GM18508 (cell line): Measurements from ENCODE around the gene MEPCE.
"Not testable (repeated sequence)": the region's sequence is repeated elsewhere in the genome, so short reads cannot be mapped to it uniquely, and the experiment has no call there.

Experiments used
- ATAC-seq: cut with Tn5 transposase; IDR thresholded peaks from one replicate; pipeline ENCODE4 v1.9.1; 2021; ENCODE audit warnings: moderate number of reproducible peaks; ENCODE audit not compliant: insufficient read depth, unreplicated experiment

Gene MEPCE

DNA sequence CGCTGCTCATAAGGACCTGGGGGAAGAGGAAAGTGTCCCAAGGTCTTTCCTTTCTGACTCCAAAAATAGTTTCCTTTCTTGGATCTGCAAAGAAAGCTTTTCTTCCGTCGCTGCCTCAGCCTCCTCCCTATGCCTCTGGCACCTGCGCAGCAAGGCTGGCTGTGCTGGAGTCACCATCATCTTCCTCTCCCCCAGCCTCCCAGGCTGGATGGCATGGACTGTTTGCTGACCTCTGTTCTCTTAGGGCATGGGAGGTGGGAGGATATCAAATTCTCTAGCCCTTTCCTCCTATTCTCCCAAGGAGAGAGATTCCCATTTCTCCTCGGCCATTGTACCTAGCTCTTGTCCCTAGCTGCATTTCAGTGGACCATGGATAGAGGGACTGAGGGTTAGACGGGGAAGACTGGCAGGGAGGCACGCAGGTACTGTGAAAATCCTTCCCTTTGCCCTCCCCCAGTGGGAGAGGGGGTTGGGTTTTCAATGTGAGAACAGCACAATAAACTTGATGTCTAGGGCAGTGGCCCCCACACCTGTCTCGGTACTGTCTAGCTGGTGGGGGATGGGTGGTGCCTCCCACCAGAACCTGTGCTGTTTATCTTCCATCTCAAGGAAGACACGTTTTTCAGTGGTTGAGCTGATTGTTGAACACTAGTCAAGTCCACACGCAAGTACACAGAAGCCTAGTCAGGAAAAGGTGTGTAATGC is 4.1 kb downstream of the MEPCE start:
- no peak for ATAC-seq

GRCh38 chr7:100434297-100435144 is 4.9 kb downstream of the MEPCE start:
- ATAC-seq = no peak

DNA sequence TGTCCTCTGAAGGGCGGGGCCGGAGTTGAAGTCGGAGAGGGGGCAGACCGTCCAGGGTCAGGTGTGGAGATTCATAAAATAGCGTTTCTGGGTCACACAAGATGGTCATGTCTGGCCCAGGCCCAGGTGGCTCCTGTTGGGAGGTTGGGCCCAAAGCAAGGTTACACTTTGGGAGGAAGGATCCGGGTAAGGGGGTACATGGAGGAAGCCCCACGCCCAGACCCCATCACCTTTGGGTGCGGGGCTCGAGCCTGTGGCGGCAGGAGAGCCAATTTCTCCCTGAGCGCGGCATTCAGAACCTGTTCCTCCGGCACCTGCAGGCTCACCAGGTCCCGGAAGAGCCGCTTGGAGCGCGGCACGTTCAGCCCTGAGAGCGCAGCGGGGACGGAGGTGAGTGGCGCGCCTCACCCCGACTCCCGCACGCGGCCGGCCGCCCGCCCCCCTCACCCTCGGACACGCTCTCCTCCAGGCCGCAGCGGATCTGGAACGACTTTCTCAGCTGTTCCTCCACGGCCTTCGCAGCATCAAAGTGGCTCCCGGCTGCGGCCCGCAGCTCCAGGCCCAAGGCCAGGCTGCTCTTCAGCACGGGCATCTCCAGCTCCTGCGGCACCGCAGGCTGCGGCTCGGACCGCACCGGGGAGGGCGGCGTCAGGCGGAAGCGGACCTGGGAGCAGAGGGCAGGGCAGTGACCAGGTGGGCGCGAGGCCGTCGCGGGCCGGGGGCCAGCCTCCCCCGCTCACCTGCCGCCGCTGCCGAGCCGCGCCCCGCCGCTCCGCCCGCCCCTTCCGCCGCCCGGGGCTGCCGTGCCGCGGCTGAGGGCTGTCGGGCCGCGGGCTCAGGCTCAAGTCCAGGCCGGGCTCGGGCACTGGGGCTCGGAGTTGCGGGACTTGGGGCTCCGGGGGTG is 6.0 kb downstream of the MEPCE start:
- ATAC-seq = no peak

GRCh38 chr7:100437150-100438100 is 7.8 kb downstream of the MEPCE start:
- ATAC-seq = no peak

DNA sequence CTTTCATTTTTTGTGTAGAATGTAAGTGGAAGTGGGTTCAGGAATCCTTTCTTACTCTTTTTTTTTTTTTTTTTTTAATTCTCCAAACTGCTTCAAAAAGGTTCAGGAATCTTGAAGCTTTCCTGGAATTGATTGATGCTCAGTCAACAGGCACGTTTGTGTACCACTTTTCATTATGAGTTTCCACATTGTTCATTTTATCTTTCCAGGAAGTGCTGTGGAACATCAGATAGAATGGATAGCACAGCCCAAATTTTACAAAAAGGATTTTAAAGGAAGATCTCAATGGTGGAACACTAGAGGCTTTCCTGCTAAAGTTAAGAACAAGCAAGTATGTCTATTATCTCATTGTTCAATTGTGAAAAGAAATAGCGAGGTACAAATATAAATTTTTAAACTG is 8.5 kb downstream of the MEPCE start:
- ATAC-seq = no peak

DNA sequence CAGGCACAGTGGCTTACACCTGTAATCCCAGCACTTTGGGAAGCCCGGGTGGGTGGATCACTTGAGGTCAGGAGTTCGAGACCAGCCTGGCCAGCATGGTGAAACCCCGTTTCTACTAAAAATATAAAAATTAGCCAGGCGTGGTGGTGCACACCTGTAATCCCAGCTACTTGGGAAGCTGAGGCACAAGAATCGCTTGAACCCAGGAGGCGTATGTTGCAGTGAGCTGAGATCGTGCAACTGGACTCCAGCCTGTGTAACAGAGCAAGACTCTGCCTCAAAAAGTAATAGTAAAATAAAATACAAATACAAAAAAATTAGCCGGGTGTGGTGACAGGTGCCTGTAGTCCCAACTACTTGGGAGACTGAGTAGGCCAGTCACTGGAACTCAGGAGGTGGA is 9.1 kb downstream of the MEPCE start:
- not testable (repeated sequence) for ATAC-seq

DNA sequence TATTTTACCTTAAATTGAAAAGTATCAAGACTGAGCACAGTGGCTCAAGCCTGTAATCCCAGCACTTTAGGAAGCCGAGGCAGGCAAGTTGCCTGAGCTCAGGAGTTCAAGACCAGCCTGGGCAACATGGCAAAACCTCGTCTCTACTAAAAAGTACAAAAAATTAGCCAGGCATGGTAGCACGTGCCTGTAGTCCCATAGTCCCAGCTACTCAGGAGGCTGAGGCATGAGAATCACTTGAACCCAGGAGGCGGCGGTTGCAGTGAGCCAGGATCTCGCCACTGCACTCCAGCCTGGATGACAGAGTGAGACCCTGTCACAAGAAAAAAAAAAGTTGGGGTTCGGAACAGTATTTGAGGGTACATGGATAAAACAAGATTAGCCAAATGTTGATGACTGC is 9.6 kb downstream of the MEPCE start:
- not testable (repeated sequence) for ATAC-seq

DNA sequence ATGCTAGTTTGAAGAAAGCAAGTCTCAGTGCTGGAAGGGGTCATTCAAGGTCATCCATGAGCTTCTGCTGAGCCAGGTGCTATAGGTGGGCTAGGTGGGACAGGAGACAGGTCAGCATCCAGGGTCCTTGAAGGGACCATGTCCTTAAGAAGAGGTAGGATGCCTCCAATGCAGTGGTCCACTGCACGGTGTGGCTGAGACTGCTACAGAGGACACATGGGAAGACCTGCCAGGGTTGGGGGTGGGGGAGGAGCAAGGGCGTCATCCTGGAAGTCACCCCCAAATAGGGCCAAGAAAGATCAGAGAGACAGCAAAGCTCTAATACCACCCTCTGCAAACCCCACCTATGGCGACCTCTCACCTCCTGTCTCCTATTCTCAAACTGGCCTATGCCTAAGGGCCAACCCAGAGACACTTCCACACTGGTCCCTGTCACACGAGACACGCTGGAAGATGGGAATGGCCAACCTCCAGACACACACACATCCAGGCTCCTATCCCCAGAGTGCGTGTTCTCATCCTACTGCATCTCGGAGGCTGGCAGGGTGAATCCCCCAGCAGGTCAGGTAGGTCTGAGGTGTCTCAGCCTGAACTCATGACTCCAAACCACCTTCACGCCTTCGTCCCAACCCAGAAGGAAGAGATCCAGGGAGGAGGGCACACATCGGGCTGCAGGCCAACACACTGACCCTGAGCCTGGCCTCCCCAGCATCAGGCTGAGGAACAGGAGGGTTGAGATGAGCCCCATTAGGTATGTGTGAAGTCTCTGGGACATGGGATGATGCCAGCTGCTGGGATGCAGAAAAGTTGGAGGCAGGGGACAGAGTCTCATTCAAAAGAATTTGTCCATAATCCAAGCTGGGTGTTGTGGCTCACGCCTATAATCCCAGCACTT is 12.3 kb downstream of the MEPCE start:
- no peak for ATAC-seq

DNA sequence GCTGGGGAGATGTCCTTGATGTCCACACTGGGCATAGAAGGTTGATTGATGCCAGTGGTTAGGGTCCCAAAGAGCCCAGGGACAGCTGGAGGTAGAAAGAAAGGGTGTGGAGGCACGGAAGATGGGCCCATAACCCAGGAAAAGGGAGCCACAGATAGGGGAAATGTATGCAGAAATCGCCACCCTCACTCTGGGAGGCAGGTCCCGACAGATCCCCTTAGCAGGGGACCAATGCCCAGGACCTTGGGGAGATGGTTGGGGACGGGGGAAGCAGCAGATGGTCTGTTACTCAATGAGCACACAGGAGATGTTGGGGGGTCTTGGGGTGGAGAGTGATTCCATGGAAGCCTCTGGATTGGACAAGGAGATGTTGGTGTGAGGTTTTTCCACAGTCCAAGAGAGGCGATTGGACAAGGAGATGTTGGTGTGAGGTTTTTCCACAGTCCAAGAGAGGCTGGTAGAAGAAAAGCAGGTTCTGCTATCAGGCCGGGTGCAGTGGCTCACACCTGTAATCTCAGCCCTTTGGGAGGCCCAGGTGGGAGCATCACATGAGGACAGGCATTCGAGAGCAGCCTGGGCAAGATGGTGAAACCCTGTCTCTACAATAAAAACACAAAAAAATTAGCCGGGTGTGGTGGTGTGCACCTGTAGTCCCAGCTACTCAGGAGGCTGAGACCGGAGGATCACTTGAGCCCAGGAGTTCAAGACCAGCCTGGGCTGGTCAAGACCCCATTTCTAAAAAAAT is 13.6 kb downstream of the MEPCE start:
- no peak for ATAC-seq

DNA sequence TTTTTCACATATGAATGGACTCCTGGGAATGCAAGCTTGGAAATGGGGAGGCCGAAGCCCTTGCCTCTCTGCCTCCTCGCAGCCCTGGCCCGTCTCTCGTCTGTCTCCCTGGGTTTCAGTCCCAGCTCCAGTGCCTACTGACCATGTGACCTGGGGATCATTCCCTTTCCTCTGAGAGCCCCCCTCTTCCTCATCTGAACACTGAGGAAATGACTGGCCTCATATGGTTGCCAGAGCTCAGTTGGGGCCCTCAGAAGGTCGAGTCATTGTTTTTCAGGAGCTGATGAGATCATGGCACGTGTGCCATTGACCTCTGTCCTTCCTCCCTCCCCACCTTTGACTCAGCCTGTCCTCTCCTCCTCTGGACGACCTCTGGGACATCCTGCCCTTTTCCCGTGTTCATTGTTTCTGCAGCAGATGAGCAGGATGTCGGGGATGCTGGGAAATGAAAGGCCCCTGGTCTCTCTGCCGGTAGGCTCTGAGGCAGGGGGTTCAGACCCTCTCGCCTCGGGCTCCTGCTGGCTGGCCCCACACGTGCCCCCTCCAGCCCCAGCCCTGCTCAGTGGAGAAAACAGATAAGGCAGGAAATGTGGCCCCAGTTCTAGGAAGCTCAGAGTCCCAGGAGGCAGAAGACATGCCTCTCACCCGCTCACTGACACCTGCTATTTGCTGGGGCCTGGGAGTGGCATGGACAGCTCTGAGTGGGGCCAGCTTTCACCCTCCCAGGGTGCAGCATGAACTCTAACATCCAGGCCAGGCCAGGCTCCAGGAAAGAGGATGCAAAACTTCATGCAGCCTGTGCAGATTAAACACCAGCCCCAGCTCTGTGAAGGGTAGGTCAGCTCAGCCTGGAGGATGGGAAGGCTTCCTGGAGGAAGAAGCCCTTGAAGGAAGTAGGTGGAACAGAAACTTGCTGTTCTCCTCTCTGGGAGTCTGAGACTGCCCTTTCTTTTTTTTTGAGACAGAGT is 15.0 kb downstream of the MEPCE start:
- no peak for ATAC-seq

DNA sequence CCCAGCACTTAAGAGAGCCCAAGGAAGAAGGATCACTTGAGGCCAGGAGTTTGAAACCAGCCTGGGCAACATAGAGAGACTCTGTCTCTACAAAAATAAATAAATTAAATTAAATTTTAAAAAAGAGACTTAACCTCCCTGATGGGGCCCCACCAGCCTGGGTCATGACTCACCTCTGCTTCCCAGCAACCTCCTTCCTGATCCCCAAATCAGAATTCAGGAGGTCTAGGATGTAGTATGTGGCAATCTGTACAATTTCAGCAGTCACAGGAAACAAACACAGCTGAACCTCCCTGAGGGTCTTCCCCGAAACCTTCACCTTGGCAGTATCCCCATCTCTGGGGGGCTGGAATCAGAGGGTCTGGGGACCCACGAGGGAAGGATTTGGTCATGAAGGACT is 16.4 kb downstream of the MEPCE start:
- ATAC-seq = no peak

DNA sequence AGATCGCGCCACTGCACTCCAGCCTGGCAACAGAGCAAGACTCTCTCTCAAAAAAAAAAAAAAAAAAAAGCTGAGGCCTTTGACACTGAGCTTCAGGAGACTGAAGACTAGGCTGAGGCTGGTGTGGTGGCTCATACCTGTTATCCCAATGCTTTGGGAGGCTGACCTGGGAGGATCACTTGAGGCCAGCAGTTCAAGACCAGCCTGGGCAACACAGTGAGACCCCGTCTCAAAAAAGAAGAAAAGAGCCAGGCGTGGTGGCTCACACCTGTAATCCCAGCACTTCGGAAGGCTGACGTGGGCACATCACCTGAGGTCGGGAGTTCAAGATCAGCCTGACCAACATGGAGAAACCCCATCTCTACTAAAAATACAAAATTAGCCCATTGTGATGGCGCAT is 17.7 kb downstream of the MEPCE start:
- not testable (repeated sequence) for ATAC-seq

- ATAC-seq = no peak
Observed at GRCh38 chr7:100449190-100449795, 19.7 kb downstream of the MEPCE start.

DNA sequence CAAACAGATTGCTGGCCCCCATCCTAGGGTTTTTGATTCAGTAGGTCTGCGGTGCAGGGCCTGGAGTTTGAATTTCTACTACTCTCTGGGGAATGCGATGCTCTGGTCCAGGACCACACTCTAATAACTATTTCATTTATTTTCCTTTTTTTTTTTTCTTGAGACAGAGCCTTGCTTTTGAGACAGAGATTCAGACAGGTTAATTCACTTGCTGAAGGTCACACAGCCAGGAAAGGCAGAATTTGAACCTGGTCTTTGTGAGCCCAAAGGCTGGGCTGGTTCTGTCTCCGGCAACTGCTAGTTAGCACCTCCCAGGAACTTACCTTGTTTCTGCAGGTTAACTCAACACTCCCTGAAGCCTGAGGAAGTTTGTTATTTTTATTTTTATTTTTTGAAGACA is 22.9 kb downstream of the MEPCE start:
- ATAC-seq = no peak

GRCh38 chr7:100453854-100454253 is 24.2 kb downstream of the MEPCE start:
- not testable (repeated sequence) for ATAC-seq

DNA sequence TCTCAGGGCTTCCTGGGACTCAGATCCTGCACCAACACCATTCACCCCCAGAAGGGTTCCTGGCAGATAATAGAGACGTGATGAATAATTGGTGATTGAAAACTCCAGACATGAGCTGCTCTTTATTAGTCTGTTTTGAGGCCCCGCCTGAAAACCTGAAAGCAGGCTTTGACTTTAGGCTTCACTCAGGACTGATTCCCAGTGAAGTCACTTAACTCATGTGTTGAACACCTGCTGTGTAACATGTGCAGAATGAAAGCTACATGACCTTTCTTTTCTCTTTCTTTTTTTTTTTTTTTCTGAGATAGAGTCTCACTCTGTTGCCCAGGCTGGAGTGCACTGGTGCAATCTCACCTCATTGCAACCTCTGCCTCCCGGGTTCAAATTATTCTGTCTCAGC is 25.6 kb downstream of the MEPCE start:
- no peak for ATAC-seq
